HEK293 (cell line): ENCODE data around the gene CTSZ.
"Not testable (repeated sequence)": the region's sequence is repeated elsewhere in the genome, so short reads cannot be mapped to it uniquely, and the experiment has no call there.

ENCODE experiments used
- CTCF ChIA-PET: fragments of 350-600 bp; formaldehyde crosslinking; extraction: SDS; loops from one replicate; lab custom pipeline; 2021; ENCODE audit warnings: antibody characterized with exemption; lab: Yijun Ruan, JAX
- POLR2A ChIA-PET: fragments of 300-600 bp; formaldehyde crosslinking; extraction: SDS; loops from one replicate; lab custom pipeline; 2020; ENCODE audit warnings: antibody characterized with exemption, inconsistent platforms; lab: Yijun Ruan, JAX
- H3K27ac ChIP-seq: fragments of 200-500 bp; sonication (Bioruptor generic); 2 replicates; pipeline ENCODE4 v1.5.1; 2014; ENCODE audit warnings: low read depth, low read length, control low read depth, inconsistent platforms; ENCODE audit errors: extremely low read depth
- H3K36me3 ChIP-seq, 2 experiments: fragments of 200-500 bp in 1 of 2; sonication (Bioruptor generic) in 1 of 2; 1 replicate in 1 of 2; 2 replicates in 1 of 2; pipeline ENCODE4 v1.5.1; 2014 to 2017; ENCODE audit warnings: inconsistent platforms in 2 of 2, low read length in 2 of 2; ENCODE audit not compliant: control insufficient read depth in 2 of 2, insufficient read depth in 1 of 2
- H3K4me1 ChIP-seq: fragments of 200-500 bp; sonication (Bioruptor generic); 2 replicates; pipeline ENCODE4 v1.5.1; 2014; ENCODE audit warnings: mild to moderate bottlenecking, low read length, inconsistent platforms; ENCODE audit not compliant: control insufficient read depth, insufficient read depth
- H3K4me3 ChIP-seq: 2 replicates; pipeline ENCODE4 v1.5.1; 2011; ENCODE audit warnings: low read depth, mild to moderate bottlenecking, control low read depth, low read length, moderate library complexity
- H3K9me3 ChIP-seq: fragments of 200-500 bp; sonication (Bioruptor generic); 2 replicates; pipeline ENCODE4 v1.5.1; 2014; ENCODE audit warnings: low read depth, low read length, inconsistent platforms; ENCODE audit not compliant: control insufficient read depth, insufficient read depth
- KLF10 ChIP-seq: fragments of 450-650 bp; IDR thresholded peaks from 2 replicates; pipeline ENCODE4 v1.5.1; 2018; ENCODE audit warnings: missing biosample characterization, mild to moderate bottlenecking, missing genetic modification characterization
- KLF9 ChIP-seq: fragments of 450-650 bp; formaldehyde crosslinking; IDR thresholded peaks from 2 replicates; pipeline ENCODE4 v1.5.1; 2016; ENCODE audit warnings: missing biosample characterization, missing genetic modification characterization, low read depth
- MEIS1 ChIP-seq: sonication (generic); formaldehyde crosslinking; IDR thresholded peaks from 2 replicates; pipeline ENCODE4 v1.8.1; 2022; ENCODE audit warnings: missing genetic modification reagents, mild to moderate bottlenecking, borderline replicate concordance
- OSR2 ChIP-seq: fragments of 450-650 bp; formaldehyde crosslinking; IDR thresholded peaks from 2 replicates; pipeline ENCODE4 v1.5.1; 2016; ENCODE audit warnings: missing biosample characterization, missing genetic modification characterization
- SCRT2 ChIP-seq: fragments of 450-650 bp; formaldehyde crosslinking; IDR thresholded peaks from 2 replicates; pipeline ENCODE4 v1.5.1; 2016; ENCODE audit warnings: missing biosample characterization, missing genetic modification characterization
- SP2 ChIP-seq: fragments of 450-650 bp; formaldehyde crosslinking; IDR thresholded peaks from 2 replicates; pipeline ENCODE4 v1.5.1; 2016; ENCODE audit warnings: missing biosample characterization, missing genetic modification characterization
- SP3 ChIP-seq: fragments of 450-650 bp; formaldehyde crosslinking; IDR thresholded peaks from 2 replicates; pipeline ENCODE4 v1.5.1; 2016; ENCODE audit warnings: missing biosample characterization, missing genetic modification characterization
- SP7 ChIP-seq: fragments of 450-650 bp; formaldehyde crosslinking; IDR thresholded peaks from 2 replicates; pipeline ENCODE4 v1.5.1; 2016; ENCODE audit warnings: missing biosample characterization, missing genetic modification characterization
- ZBTB7A ChIP-seq: fragments of 450-650 bp; formaldehyde crosslinking; IDR thresholded peaks from 2 replicates; pipeline ENCODE4 v1.5.1; 2016; ENCODE audit warnings: low read depth, missing biosample characterization, missing genetic modification characterization
- ZNF10 ChIP-seq: fragments of 450-650 bp; formaldehyde crosslinking; IDR thresholded peaks from 2 replicates; pipeline ENCODE4 v1.5.1; 2017; ENCODE audit warnings: missing biosample characterization, missing genetic modification characterization
- ZNF121 ChIP-seq: fragments of 450-650 bp; formaldehyde crosslinking; IDR thresholded peaks from 2 replicates; pipeline ENCODE4 v1.5.1; 2016; ENCODE audit warnings: missing biosample characterization, missing genetic modification characterization
- ZNF138 ChIP-seq: fragments of 450-650 bp; formaldehyde crosslinking; IDR thresholded peaks from 2 replicates; pipeline ENCODE4 v1.5.1; 2016; ENCODE audit warnings: missing biosample characterization, missing genetic modification characterization, borderline replicate concordance
- ZNF140 ChIP-seq: fragments of 450-650 bp; formaldehyde crosslinking; IDR thresholded peaks from 2 replicates; pipeline ENCODE4 v1.5.1; 2016; ENCODE audit warnings: missing biosample characterization, missing genetic modification characterization
- ZNF426 ChIP-seq: fragments of 450-650 bp; formaldehyde crosslinking; IDR thresholded peaks from 2 replicates; pipeline ENCODE4 v1.5.1; 2017; ENCODE audit warnings: missing biosample characterization, missing genetic modification characterization, mild to moderate bottlenecking, inconsistent platforms, moderate library complexity
- ZNF513 ChIP-seq: fragments of 450-650 bp; IDR thresholded peaks from 2 replicates; pipeline ENCODE4 v1.5.1; 2018; ENCODE audit warnings: missing biosample characterization, missing genetic modification characterization
- ZNF580 ChIP-seq: fragments of 450-650 bp; formaldehyde crosslinking; IDR thresholded peaks from 2 replicates; pipeline ENCODE4 v1.5.1; 2016; ENCODE audit warnings: missing biosample characterization, missing genetic modification characterization
- ZNF624 ChIP-seq: fragments of 450-650 bp; formaldehyde crosslinking; IDR thresholded peaks from 2 replicates; pipeline ENCODE4 v1.5.1; 2017; ENCODE audit warnings: missing biosample characterization, missing genetic modification characterization
- ZNF704 ChIP-seq: fragments of 450-650 bp; formaldehyde crosslinking; IDR thresholded peaks from 2 replicates; pipeline ENCODE4 v1.5.1; 2016; ENCODE audit warnings: missing biosample characterization, missing genetic modification characterization
- ZNF707 ChIP-seq: fragments of 450-650 bp; formaldehyde crosslinking; IDR thresholded peaks from 2 replicates; pipeline ENCODE4 v1.5.1; 2016; ENCODE audit warnings: missing biosample characterization, missing genetic modification characterization
- ZNF76 ChIP-seq: fragments of 450-650 bp; formaldehyde crosslinking; IDR thresholded peaks from 2 replicates; pipeline ENCODE4; 2016; ENCODE audit warnings: low read depth, missing biosample characterization, missing genetic modification characterization, borderline replicate concordance
- ZNF776 ChIP-seq: fragments of 450-650 bp; formaldehyde crosslinking; IDR thresholded peaks from 2 replicates; pipeline ENCODE4 v1.5.0; 2017; ENCODE audit warnings: missing biosample characterization, missing genetic modification characterization, borderline replicate concordance
- ZNF830 ChIP-seq: fragments of 450-650 bp; IDR thresholded peaks from 2 replicates; pipeline ENCODE4 v1.5.0; 2018; ENCODE audit warnings: missing biosample characterization, missing genetic modification characterization, low read depth, mild to moderate bottlenecking, moderate library complexity
- TF ChIP-seq, protein P1 (sequence below): fragments of 450-650 bp; formaldehyde crosslinking; IDR thresholded peaks from 2 replicates; pipeline ENCODE4 v1.5.1; 2016; ENCODE audit warnings: missing biosample characterization, missing genetic modification characterization, borderline replicate concordance

The CTSZ gene

DNA sequence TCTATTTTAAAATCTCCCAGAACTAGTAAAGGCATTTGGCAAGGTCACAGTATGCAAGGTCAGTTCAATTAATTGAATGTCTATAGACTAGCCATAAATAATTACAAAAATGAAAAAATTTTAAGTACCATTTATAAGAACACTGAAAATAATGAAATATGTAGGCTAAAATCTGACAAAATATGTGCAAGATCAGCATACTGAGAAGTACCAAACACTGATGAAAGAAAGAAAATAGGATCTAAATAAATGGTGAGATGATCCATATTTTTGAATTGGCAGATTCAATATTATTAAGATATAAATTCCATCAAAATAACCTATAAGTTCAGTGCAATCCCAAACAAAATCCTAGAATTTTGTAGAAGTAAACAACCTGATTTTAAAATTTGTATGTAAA lies 54.0 kb downstream of the CTSZ start:
- H3K9me3 ChIP-seq, result no peaks in the 10 kb centered on the region
- H3K27ac ChIP-seq, result no peak overlapping the region
- ChIA-PET CTCF (no interaction called here), POLR2A (no interaction called here)
- no peaks in the 10 kb centered on the region for H3K4me1 ChIP-seq
- no peak overlapping the region for H3K4me3 ChIP-seq
- no peaks in the 10 kb centered on the region for H3K36me3 ChIP-seq
- no peak for TF ChIP-seq ZNF707 (tag by site-specific recombination)
- TF ChIP-seq SP2, result no peak
- TF ChIP-seq KLF10 (tag by site-specific recombination), result no peak
- no peak for TF ChIP-seq SP7
- no peak for TF ChIP-seq OSR2 (tag by site-specific recombination)

DNA sequence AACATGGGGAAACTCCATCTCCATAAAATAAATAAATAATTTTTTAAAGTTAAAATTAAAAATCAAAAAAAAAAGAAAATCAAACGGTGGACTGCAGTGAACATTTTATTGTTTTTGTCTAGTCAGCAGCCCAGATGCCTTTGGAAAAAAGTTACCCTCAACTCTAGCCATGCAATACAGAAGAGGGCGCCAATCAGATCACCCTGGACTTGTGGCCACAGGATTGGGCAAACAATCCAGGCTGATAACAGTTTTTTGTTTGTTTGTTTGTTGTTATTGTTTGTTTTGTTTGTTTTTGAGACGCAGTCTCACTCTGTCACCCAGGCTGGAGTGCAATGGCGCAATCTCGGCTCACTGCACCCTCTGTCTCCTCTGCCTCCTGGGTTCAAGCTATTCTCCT lies 56.5 kb downstream of the CTSZ start:
- H3K27ac ChIP-seq, result no peak overlapping the region
- H3K36me3 ChIP-seq, result no peaks in the 10 kb centered on the region
- CTCF ChIA-PET, result interaction anchor here (0.7 kb wide), 1 partner anchor 12 kb away, joined by 3 read pairs; no protein-coding TSS in a partner anchor
- TF ChIP-seq MEIS1 (CRISPR knock-in tag) (no peak), ZNF776 (tag by site-specific recombination) (no peak), ZNF426 (tag by site-specific recombination) (no peak), ZNF830 (tag by site-specific recombination) (no peak), ZNF624 (tag by site-specific recombination) (no peak), SP3 (tag by site-specific recombination) (no peak), ZBTB7A (tag by site-specific recombination) (no peak), ZNF580 (tag by site-specific recombination) (no peak), ZNF140 (no peak), ZNF138 (tag by site-specific recombination) (no peak), ZNF704 (tag by site-specific recombination) (no peak), ZNF76 (tag by site-specific recombination) (no peak), KLF9 (no peak), ZNF121 (no peak), ZNF513 (tag by site-specific recombination) (no peak), SCRT2 (tag by site-specific recombination) (no peak), ZNF10 (tag by site-specific recombination) (no peak)
- TF ChIP-seq, protein P1, sequence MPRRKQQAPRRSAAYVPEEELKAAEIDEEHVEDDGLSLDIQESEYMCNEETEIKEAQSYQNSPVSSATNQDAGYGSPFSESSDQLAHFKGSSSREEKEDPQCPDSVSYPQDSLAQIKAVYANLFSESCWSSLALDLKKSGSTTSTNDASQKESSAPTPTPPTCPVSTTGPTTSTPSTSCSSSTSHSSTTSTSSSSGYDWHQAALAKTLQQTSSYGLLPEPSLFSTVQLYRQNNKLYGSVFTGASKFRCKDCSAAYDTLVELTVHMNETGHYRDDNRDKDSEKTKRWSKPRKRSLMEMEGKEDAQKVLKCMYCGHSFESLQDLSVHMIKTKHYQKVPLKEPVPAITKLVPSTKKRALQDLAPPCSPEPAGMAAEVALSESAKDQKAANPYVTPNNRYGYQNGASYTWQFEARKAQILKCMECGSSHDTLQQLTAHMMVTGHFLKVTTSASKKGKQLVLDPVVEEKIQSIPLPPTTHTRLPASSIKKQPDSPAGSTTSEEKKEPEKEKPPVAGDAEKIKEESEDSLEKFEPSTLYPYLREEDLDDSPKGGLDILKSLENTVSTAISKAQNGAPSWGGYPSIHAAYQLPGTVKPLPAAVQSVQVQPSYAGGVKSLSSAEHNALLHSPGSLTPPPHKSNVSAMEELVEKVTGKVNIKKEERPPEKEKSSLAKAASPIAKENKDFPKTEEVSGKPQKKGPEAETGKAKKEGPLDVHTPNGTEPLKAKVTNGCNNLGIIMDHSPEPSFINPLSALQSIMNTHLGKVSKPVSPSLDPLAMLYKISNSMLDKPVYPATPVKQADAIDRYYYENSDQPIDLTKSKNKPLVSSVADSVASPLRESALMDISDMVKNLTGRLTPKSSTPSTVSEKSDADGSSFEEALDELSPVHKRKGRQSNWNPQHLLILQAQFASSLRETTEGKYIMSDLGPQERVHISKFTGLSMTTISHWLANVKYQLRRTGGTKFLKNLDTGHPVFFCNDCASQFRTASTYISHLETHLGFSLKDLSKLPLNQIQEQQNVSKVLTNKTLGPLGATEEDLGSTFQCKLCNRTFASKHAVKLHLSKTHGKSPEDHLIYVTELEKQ (tag by site-specific recombination), result no peak
- TF ChIP-seq, all 188 proteins: peak for 0
- H3K4me3 ChIP-seq, result no peak overlapping the region
- no peaks in the 10 kb centered on the region for H3K4me1 ChIP-seq
- no peaks in the 10 kb centered on the region for H3K9me3 ChIP-seq
- POLR2A ChIA-PET, result no interaction called here

DNA sequence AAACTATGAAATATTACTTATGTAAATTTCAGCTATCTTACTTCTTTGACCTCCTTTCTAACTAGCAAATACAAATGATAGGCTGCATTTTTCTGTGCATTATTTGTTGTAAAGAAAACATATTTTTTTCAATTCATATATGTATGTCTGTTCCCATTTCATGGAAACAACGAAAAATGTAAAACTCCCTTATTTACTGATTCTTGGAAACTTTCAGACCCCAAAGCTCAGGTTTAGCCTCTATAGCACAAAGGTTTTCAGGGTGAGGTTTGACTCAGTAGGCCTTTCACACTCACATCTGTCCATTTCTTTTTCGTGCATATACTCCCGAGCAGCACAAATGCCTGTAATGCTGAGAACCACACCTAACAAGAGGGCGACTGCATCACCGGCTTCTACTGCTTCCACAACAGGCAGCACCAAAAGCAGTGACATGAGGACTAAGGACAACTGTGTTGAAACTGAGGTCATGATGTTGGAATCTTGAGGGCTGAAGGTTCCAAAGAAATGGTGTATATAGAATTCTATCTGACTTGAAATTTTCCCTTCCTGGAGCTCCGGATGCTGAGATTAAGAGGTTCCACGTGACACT lies 59.2 kb downstream of the CTSZ start:
- H3K4me3 ChIP-seq, H3K9me3 ChIP-seq, POLR2A ChIA-PET, CTCF ChIA-PET, H3K4me1 ChIP-seq, H3K36me3 ChIP-seq, H3K27ac ChIP-seq: not testable (repeated sequence)
